MM.1S (cell line): ENCODE results near the gene PTPRN2.

Experiments
- EZH2 ChIP-seq: fragments of 300-600 bp; sonication (generic); optimal IDR thresholded peaks from 2 replicates; pipeline ENCODE3; 2017; ENCODE audit warnings: low read depth, mild to moderate bottlenecking, antibody characterized with exemption, low read length, mixed read lengths
- EZH2phosphoT487 ChIP-seq: fragments of 300-600 bp; sonication (generic); IDR thresholded peaks from 2 replicates; pipeline ENCODE4 v1.6.1; 2018; ENCODE audit warnings: antibody characterized with exemption, low read length
- TF ChIP-seq, protein P1 (sequence below): fragments of 300-600 bp; sonication (generic); IDR thresholded peaks from 2 replicates; pipeline ENCODE4 v1.5.1; 2016; ENCODE audit warnings: antibody characterized with exemption, low read length, mixed read lengths

DNA sequence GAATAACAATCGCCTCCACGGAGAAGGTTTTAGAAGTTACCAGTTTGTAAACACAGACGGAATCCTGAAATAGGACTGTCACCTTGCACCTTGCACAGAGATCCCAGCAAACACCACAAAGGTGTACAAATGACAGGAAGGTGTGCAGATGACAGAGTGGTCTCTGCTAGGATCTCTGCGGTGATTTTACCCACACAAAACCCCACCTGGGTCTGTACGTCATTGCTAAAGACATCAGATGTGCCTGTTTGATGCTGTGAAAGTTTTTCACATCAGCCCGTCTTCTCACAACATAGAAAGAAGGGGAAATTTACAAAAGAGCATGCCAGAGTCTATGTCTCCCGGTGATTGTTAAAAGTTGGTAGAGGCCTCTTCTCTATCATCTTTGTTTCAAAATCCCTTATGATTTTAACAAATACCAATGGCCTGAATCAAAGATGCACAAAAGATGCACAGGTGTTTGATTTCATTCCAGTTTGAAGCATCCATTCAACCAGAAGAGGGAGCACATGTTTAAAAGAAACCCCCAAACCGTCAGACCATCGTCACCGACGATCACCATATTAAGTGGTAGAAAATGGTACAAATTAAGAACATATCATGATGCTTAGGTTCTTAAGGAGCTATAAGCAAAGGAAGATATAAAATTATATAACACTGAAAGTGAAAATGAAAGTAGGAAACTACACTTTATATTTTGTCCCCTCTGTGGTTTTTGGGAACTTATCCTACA lies 576.5 kb downstream of the PTPRN2 start:
- TF ChIP-seq, protein P1, sequence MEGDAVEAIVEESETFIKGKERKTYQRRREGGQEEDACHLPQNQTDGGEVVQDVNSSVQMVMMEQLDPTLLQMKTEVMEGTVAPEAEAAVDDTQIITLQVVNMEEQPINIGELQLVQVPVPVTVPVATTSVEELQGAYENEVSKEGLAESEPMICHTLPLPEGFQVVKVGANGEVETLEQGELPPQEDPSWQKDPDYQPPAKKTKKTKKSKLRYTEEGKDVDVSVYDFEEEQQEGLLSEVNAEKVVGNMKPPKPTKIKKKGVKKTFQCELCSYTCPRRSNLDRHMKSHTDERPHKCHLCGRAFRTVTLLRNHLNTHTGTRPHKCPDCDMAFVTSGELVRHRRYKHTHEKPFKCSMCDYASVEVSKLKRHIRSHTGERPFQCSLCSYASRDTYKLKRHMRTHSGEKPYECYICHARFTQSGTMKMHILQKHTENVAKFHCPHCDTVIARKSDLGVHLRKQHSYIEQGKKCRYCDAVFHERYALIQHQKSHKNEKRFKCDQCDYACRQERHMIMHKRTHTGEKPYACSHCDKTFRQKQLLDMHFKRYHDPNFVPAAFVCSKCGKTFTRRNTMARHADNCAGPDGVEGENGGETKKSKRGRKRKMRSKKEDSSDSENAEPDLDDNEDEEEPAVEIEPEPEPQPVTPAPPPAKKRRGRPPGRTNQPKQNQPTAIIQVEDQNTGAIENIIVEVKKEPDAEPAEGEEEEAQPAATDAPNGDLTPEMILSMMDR: peak; percentile 56
- TF ChIP-seq EZH2 (no peak), EZH2phosphoT487 (no peak)
